A549 (cell line): ENCODE measurements around the gene CAMKK2. TPM values are rescaled to one million over a fixed set of nuclear protein-coding genes. Genes with fewer than 3 reads are reported as not detected.
A peak's percentile ranks its signal among the peaks of the same experiment; 100 is the strongest.
"Not testable (repeated sequence)": the region's sequence is repeated elsewhere in the genome, so short reads cannot be mapped to it uniquely, and the experiment has no call there.

Experiments
- ATAC-seq, 2 experiments: fragments of 200-7000 bp in 1 of 2; fragments of >200 bp in 1 of 2; cut with Nextera tagmentation in 1 of 2; cut with Tn5 transposase in 1 of 2; 3 replicates each; pipeline versions ENCODE4 v1.8.0 to v1.9.1; 2018 to 2020; ENCODE audit warnings: mild to moderate bottlenecking in 1 of 2, moderate library complexity in 1 of 2
- CTCF ChIA-PET: fragments of 300-600 bp; sonication (Branson Sonifier 250); formaldehyde crosslinking; extraction: SDS; loops from one replicate; lab custom pipeline; 2021; ENCODE audit warnings: antibody characterized with exemption, inconsistent platforms; lab: Yijun Ruan, JAX
- POLR2A ChIA-PET: fragments of 350-600 bp; formaldehyde crosslinking; extraction: SDS; loops from one replicate; lab custom pipeline; 2021; ENCODE audit warnings: antibody characterized with exemption, inconsistent platforms; lab: Yijun Ruan, JAX
- DNase-seq, 2 experiments: peaks; one replicate each; pipeline versions ENCODE4 v3.0.0 to v3.0.0-alpha.2; 2011 to 2016; ENCODE audit warnings: low read depth in 1 of 2, low spot score in 1 of 2
- FAIRE-seq: peaks from 2 replicates; lab custom pipeline; 2011; peaks lifted over from hg19 to GRCh38; lab: Jason Lieb, UNC
- H3K27ac ChIP-seq, 2 experiments: fragments of >200 bp; sonication (Bioruptor Twin); formaldehyde crosslinking; 3 replicates each; pipeline ENCODE4 v1.5.1; 2016 to 2017
- H3K4me1 ChIP-seq: fragments of >200 bp; sonication (Bioruptor Twin); formaldehyde crosslinking; 3 replicates; pipeline ENCODE4 v1.6.1; 2016
- H3K4me2 ChIP-seq: fragments of >200 bp; sonication (Bioruptor Twin); formaldehyde crosslinking; 3 replicates; pipeline ENCODE4 v1.6.1; 2016
- H3K4me3 ChIP-seq: fragments of >200 bp; sonication (Bioruptor Twin); formaldehyde crosslinking; 3 replicates; pipeline ENCODE4 v1.5.1; 2016
- H3K9me3 ChIP-seq: fragments of >200 bp; sonication (Bioruptor Twin); formaldehyde crosslinking; 3 replicates; pipeline ENCODE4 v1.6.1; 2016
- BHLHE40 ChIP-seq: IDR thresholded peaks from 2 replicates; pipeline ENCODE4 v1.6.1; 2012; ENCODE audit warnings: low read depth, low read length, inconsistent platforms
- CHD2 ChIP-seq: fragments of 150-350 bp; IDR thresholded peaks from 2 replicates; pipeline ENCODE4 v1.6.1; 2014; ENCODE audit warnings: low read length; ENCODE audit not compliant: partially characterized antibody
- EP300 ChIP-seq, 2 experiments: fragments of >200 bp; sonication (Bioruptor Twin); formaldehyde crosslinking; IDR thresholded peaks; 2 replicates in 1 of 2; 3 replicates in 1 of 2; pipeline ENCODE4 v1.6.1; 2016 to 2017
- FOXS1 ChIP-seq: fragments of 250-450 bp; sonication (Bioruptor Pico); IDR thresholded peaks from 2 replicates; pipeline ENCODE4 v1.5.0; 2020; ENCODE audit warnings: mild to moderate bottlenecking, moderate library complexity
- HMGXB4 ChIP-seq: fragments of 250-450 bp; sonication (Bioruptor Pico); IDR thresholded peaks from 2 replicates; pipeline ENCODE4 v1.5.0; 2021; ENCODE audit warnings: mild to moderate bottlenecking, moderate library complexity, borderline replicate concordance
- JUN ChIP-seq, 2 experiments: fragments of >200 bp; sonication (Bioruptor Twin); formaldehyde crosslinking; IDR thresholded peaks; 2 replicates in 1 of 2; 3 replicates in 1 of 2; pipeline ENCODE4 v1.6.1; 2016 to 2017
- NR3C1 ChIP-seq: fragments of >200 bp; sonication (Bioruptor Twin); formaldehyde crosslinking; IDR thresholded peaks from 3 replicates; pipeline ENCODE4 v1.6.1; 2017
- RCOR1 ChIP-seq: fragments of 150-350 bp; IDR thresholded peaks from 2 replicates; pipeline ENCODE4 v1.6.1; 2014; ENCODE audit warnings: antibody characterized with exemption, low read length, low read depth
- RNF2 ChIP-seq: fragments of 200-600 bp; sonication (generic); IDR thresholded peaks from 2 replicates; pipeline ENCODE4 v1.6.1; 2016; ENCODE audit warnings: low read depth, mild to moderate bottlenecking, antibody characterized with exemption, moderate library complexity, borderline replicate concordance
- USF2 ChIP-seq: fragments of 450-650 bp; IDR thresholded peaks from 2 replicates; pipeline ENCODE4 v1.6.1; 2014; ENCODE audit warnings: antibody characterized with exemption
- WGBS: methylation state at CpG from one replicate; pipeline ENCODE4 v1.1.6; 2017; ENCODE audit errors: missing lambda C conversion rate; 5-methylcytosine and 5-hydroxymethylcytosine counted together
- polyA plus RNA-seq, 4 experiments: library from polyadenylated mRNA; depleted of rRNA in 3 of 4; stranded (reverse); fragments of >200 nt; fragmentation: RNase III in 1 of 4; extraction: RNeasy Plus Mini Kit Qiagen cat#74134 plus additional on column Dnase treatment in 1 of 4; gene quantifications; 2 replicates in 3 of 4; 3 replicates in 1 of 4; pipeline ENCODE4 v1.2.3, GENCODE V29; 2011 to 2017

The CAMKK2 gene
- polyA plus RNA-seq, 2 of the 4 experiments (the other 2 are of a cell fraction), result 15.3 to 24.8 TPM

GRCh38 chr12:121259074-121259473 lies 37.4 kb downstream of the CAMKK2 start:
- no peak for TF ChIP-seq RNF2
- no peak for TF ChIP-seq RCOR1
- TF ChIP-seq FOXS1, result no peak
- TF ChIP-seq JUN (IDR thresholded peaks at IDR 0.05), result no peak
- Histone ChIP-seq H3K27ac (no peak overlapping the region), H3K4me3 (no peak overlapping the region), H3K4me1 (no peaks in the 10 kb centered on the region), H3K9me3 (no peaks in the 10 kb centered on the region), H3K4me2 (no peak overlapping the region)
- ATAC-seq (no peak), FAIRE-seq (no peak), DNase-seq (no peak)
- CTCF ChIA-PET, result interaction anchor here (1.2 to 1.3 kb wide), 2 partner anchors 28 to 29 kb away, joined by 3 to 5 read pairs; no protein-coding TSS in a partner anchor
- WGBS, result 97% methylated on average over 11 of the region's 11 CpGs
- POLR2A ChIA-PET, result no interaction called here

GRCh38 chr12:121257704-121258449 lies 38.6 kb downstream of the CAMKK2 start:
- CTCF ChIA-PET, result interaction anchor here (1.1 to 1.3 kb wide), 3 partner anchors 17 to 28 kb away, joined by 3 to 5 read pairs (median 4); no protein-coding TSS in a partner anchor
- H3K27ac ChIP-seq, H3K4me2 ChIP-seq, ATAC-seq, DNase-seq, FAIRE-seq, H3K9me3 ChIP-seq, POLR2A ChIA-PET, H3K4me1 ChIP-seq, H3K4me3 ChIP-seq: not testable (repeated sequence)
- 91% methylated on average over 8 of the region's 8 CpGs for WGBS

GRCh38 chr12:121255433-121255832 lies 41.1 kb downstream of the CAMKK2 start:
- Histone ChIP-seq H3K9me3 (no peaks in the 10 kb centered on the region), H3K4me1 (no peaks in the 10 kb centered on the region), H3K4me2 (no peak overlapping the region), H3K27ac (no peak overlapping the region), H3K4me3 (no peak overlapping the region)
- ATAC-seq, result peak; percentile 43 to 52; a peak in 2 of 6 replicates
- no peak for DNase-seq
- no peak for TF ChIP-seq CHD2
- no peak for TF ChIP-seq NR3C1
- WGBS, result 95% methylated on average over 9 of the region's 9 CpGs
- FAIRE-seq, result no peak
- ChIA-PET POLR2A (no interaction called here), CTCF (no interaction called here)

- CTCF ChIA-PET, result interaction anchor here (1.0 to 1.2 kb wide), 3 partner anchors 10 to 144 kb away, joined by 3 to 5 read pairs (median 4); no protein-coding TSS in a partner anchor
- WGBS, result 93% methylated on average over 15 of the region's 15 CpGs
- Histone ChIP-seq H3K4me2 (no peak overlapping the region), H3K27ac (no peak overlapping the region), H3K4me3 (no peak overlapping the region), H3K9me3 (no peaks in the 10 kb centered on the region), H3K4me1 (no peaks in the 10 kb centered on the region)
- ATAC-seq (no peak), DNase-seq (no peak), FAIRE-seq (no peak)
- TF ChIP-seq HMGXB4 (CRISPR knock-in tag), result no peak
- POLR2A ChIA-PET, result no interaction called here
These were observed 42.7 kb downstream of the CAMKK2 start for GRCh38 chr12:121253638-121254335.

- Histone ChIP-seq H3K27ac (no peak overlapping the region), H3K4me2 (no peak overlapping the region), H3K4me1 (no peaks in the 10 kb centered on the region), H3K9me3 (no peaks in the 10 kb centered on the region), H3K4me3 (no peak overlapping the region)
- 98% methylated on average over 9 of the region's 9 CpGs for WGBS
- ATAC-seq (peak in 1 of 2 experiments; percentile 77; a peak in 3 of 6 replicates), FAIRE-seq (no peak), DNase-seq (peak; percentile 35 to 46)
- CTCF ChIA-PET, result interaction anchor here (1.0 kb wide), 1 partner anchor 22 kb away, joined by 3 read pairs; no protein-coding TSS in a partner anchor
- TF ChIP-seq USF2, result peak; percentile 74
- TF ChIP-seq RCOR1, result no peak
- no peak for TF ChIP-seq EP300 (IDR thresholded peaks at IDR 0.05)
- no peak for TF ChIP-seq JUN (IDR thresholded peaks at IDR 0.05)
- no peak for TF ChIP-seq BHLHE40
- POLR2A ChIA-PET, result no interaction called here
These were observed 43.7 kb downstream of the CAMKK2 start for GRCh38 chr12:121252712-121253345.
